NCI-H82 treated with DMSO at 0.1 percent for 48 hours (cell line): ENCODE data around the gene TRIM33.
A peak's percentile ranks its signal among the peaks of the same experiment; 100 is the strongest.

ENCODE experiments used
- DNase-seq: peaks from one replicate; lab custom pipeline; 2025; ENCODE audit not compliant: unreplicated experiment; lab: John Stamatoyannopoulos, UW

TRIM33 gene

DNA sequence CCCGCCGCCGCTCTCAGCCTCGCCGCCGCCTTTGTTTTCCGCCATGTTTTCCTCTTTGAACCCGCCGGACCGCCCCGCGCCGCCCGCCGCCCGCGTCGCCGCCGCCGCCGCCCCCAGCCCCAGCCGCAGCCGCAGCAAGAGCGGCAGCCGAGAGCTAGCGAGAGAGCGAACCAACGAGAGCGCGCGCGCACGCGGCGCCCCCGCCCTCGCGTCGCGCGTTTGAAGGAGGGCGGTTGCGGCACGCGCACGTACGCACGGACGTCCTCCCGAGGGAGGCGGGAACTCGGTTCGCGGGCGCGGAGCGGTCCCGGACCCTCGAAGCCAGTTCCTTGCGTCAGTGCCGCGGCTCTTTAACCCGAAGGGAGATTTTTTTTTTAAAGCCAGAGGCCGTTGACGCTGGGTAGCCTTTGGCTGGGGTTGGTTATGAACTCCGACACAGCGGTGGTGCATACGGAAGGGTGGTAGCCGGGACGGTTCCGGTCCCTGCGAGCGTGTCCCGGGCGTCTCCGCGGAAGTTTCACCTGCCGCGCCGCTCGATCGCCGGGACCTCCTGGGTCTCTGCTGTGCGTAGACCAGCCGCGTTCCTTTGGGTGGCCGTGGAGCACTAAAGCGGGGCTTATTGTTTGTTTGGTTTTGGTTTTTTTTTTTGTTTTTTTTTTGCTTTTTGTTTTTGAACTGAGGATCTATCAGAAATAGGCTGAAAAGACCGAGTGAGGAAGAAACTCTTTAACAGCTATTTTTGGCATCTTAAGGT lies at the start of gene TRIM33:
Gene TRIM33, minus strand, starts transcription at position 172 of the 754 bp plus-strand sequence. Its CDS starts 127 bp downstream, at position 45.
- DNase-seq, result peak; percentile 66

DNA sequence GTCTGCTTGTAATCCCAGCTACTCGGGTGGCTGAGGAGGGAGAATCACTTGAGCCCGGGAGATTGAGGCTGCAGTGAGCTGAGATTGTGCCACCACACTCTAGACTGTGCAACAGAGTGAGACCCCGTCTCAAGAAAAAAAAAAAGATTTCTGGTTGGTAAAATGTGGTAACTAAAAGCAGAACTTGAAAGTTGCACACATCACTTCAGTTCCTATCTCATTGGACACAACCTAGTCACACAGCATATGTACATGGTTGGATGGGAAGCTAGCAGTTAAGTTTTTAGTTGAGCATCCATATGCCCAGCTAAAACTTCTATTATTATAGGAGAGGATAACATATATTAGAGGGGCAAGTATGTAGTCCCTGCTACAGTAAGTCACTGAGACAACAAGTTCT lies 48.4 kb upstream of the TRIM33 start:
- DNase-seq, result no peak

DNA sequence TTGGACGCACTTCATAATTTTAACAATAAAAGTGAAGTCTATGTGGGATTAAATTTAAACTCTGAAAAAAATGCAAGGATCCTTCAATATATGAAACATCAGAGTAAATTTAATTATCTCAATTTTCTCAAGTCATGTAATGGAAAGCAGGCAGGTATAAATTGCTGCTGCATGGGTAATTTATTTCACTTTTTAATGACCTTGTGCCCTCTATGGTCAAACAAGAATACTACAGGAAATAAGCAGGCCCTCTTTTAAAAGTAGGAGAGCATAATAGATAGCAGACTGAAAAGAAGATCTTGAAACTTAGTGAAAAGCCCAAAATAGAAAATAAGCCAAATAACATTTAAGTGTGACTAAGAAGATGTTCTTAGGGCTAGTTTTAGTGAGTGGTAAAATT lies 47.5 kb upstream of the TRIM33 start:
- no peak for DNase-seq

DNA sequence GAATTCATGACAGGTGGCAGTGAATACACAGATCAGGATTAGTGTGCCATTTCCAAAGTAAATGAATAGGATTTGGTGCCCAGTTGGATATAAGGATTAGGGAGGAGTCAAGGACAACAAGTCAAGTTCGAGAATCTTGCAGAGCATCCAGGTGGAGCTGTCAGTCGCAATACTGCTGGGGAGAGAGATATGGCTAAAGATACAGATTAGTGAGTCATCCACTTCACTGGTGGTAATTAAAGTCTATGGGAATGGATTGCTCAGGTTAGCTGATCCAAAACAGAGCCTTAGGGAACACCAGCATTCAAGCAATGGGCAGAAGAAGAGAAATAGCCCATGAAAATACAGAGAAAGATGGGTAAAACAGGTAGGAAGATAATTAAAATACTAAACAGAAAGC lies 43.6 kb upstream of the TRIM33 start:
- peak; percentile 96 for DNase-seq

DNA sequence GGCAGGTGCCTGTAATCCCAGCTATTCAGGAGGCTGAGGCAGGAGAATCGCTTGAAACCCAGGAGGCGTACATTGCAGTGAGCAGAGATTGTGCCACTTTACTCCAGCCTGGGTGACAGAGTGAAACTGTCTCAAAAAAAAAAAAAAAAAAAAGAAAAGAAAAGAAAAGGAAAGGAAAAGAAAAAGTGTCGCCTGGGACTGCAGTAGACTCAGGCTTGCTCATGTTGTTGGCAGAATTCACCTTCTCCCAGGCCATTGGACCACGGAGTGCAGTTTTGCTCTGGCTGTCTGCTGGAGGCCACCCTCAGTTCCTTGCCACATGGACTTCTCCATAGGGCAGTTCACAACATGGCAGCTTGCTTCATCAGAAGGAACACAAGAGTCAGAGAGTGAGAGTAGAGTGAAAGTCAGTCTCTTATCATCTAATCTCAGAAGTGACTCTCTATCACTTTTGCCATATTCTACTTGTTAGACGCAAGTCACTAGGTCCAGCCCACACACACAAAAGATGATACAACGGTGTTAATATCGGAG lies 41.2 kb upstream of the TRIM33 start:
- DNase-seq, result no peak

DNA sequence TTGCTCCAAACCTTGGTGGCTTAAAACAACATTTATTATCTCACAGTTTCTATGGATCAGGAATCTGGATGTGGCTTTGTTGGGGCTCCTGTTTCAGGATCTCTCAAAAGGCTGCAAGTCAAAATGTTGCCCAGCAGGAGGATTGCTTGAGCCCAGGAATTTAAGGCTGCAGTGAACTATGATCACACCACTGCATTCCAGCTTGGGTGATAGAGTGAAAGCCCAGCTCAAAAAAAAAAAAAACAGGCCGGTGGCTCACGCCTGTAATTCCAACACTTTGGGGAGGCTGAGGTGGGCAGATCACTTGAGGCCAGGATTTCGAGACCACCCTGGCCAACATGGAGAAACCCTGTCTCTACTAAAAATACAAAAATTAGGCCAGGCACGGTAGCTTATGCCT lies 40.4 kb upstream of the TRIM33 start:
- DNase-seq, result no peak

DNA sequence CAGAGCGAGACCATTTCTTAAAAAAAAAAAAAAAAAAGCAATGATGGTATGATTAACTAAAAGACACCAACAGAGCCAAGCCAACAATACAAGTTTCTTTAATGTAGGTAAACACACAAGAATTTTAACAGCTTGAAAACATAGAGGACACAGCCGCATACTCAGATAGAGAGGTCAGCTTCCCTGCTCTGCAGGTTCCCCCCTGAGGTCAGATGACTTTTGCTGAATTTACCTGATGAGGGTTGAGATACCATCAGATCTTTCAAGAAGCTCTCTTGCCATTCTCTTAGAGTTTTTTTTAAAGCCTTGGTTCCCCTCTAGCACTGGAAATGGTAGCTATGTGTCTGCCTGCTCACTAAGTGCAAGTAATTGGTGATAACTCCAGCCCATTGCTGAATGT lies 39.3 kb upstream of the TRIM33 start:
- DNase-seq, result no peak

DNA sequence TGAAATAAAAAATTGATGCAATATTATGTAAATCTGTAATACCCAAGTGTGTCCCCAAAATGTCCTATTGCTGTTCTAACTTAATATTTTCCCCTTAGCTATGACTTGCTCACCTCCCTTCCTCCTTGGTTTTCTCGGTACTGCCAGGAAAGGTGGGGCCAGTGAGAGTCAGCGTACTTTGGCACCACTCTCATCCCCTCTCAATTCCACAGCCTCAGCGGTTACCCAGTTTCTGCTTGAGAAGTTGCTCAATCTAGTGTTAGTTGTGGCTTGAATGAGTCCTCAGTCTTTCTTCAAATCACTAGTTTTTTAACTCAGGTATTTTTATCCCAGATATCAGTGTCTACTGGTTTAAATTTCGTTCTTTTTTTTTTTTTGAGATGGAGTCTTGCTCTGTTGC lies 38.1 kb upstream of the TRIM33 start:
- DNase-seq, result no peak

DNA sequence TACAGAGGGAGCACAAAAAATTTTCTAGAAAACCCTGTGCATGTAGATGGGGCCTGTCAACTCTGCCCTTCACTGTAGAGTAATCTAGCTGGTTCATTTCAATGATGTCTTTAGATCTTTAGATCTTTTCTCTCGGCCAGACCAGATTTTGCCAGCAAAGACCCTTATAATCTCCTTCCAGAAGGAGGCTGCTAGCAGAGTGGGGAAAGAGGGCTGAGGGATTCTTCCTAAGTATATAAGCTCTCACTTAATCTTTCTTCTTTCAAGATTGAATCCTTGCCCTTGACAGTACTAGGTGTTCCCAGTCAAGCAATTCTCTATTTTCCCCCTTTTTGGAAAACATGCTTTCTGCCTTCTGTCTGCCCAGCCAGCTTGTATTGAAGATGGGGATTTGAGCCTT lies 36.1 kb upstream of the TRIM33 start:
- DNase-seq, result peak; percentile 66

DNA sequence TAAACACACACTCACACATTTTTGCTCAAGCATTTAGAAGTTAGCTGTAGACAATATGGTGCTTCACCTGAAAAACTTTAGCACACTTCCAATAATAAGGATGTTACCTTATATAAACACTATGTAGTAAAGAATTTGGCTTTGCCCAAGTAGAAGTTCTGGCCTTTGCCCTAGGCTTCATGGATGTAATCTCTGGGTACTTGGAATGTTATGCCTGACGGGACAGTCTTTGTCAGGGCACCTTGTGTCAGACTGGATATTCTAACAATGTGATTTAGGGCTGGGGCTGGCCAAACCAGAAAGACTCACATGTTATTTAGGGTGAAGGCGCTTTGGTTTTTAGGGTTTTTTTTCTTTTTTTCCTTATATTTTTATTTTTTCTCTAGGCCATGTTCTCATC lies 34.8 kb upstream of the TRIM33 start:
- DNase-seq, result no peak

DNA sequence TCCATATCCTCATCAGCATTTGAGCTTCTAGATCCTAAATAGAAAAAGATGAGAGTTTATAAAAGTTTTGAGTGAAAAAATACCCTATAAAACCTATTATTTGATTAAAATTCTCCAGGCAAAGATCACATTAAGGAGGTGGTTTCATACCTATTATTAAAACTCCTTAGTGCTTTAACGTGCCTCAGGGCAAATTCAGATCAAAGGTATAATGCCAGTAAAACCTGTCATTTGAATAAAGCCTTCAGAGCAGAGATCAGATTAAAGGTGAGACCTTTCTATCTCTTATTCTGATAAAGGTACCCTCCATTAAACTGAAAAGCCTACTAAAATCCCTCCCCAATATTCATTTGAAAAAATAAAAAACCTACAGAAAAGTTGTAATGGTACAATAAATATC lies 34.3 kb upstream of the TRIM33 start:
- no peak for DNase-seq

DNA sequence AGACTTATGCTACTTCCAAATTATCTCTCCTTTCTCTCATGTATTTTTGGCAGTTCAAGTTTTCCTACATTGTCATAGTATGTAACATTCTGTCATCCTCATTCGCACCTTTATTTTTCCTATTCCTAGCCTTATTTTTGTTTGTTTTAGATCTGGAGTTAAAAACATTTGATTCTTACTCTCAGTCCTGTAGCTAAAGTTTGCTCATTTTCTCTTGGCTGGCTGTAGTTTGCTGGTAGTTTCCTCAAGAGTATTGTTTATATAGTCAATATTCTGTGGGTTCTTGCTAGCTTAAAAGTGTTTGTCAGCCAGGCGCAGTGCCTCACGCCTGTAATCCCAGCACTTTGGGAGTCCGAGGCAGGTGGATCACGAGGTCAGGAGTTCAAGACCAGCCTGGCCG lies 29.8 kb upstream of the TRIM33 start:
- no peak for DNase-seq

DNA sequence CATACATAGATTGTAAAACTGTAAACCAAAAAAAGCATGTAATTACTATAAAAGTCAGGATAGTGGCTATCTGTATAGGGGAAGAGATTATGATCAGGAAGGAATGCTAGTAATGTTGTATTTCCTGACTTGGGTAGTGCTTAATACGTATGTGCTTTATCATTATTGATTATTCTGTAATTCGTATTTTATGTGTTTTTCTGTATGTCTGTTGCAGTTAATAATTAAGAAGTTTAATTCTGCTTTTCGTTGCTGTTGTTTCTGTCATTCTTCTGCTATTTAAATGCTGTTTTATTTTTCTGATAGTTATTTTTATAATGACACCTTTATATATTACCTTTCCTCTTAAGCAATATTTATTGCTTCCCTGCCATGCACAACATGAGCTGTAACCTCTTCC lies 29.3 kb upstream of the TRIM33 start:
- DNase-seq, result no peak

DNA sequence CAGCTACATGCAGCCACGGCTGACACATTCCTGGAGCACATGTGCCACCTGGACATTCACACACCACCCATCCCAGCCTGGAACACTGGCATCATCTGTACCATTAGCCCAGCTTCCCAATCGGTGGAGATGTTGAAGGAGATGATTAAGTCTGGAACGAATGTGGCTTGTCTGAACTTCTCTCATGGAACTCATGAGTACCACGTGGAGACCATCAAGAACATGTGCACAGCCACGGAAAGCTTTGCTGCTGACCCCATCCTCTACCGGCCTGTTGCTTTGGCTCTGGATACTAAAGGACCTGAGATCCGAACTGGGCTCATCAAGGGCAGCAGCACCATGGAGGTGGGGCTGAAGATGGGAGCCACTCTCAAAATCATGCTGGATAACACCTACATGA lies 25.0 kb upstream of the TRIM33 start:
- no peak for DNase-seq

DNA sequence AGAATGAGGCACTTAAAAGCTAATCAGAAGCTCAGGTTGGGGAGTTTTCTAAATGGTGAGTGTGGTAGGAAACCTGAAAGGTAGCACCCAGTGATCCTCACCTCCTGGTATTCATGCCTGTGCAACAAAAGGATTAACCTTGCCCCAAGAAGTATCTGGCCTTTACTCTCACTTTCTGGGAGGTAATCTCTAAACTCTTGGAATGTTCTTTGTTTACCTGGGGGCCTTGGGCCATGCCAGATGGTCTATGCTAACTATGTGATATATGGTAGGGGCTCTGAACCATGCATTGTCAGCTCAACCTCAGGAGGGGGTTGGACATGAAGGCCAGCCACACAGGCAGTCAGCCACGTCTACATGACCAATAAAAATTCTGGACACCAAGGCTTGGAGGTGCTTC lies 24.4 kb upstream of the TRIM33 start:
- no peak for DNase-seq

DNA sequence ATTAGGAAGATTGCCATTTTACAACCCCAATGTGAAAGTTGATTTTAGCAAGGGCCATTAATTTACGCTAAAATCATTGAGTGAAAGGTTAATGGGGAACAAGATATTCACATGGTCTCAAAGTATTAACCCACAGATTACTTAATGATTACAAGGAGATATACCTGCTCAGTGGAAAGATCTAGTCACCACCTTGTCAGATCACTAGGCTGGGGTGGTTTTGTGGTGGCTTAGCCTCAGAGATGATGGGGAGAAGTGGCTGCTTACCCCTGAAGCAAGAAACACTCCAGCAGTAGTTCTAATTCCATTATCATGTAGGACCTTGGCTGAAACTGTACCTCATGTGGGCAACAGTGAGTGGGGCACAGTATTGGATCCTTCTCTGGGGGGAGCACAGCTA lies 20.1 kb upstream of the TRIM33 start:
- no peak for DNase-seq

DNA sequence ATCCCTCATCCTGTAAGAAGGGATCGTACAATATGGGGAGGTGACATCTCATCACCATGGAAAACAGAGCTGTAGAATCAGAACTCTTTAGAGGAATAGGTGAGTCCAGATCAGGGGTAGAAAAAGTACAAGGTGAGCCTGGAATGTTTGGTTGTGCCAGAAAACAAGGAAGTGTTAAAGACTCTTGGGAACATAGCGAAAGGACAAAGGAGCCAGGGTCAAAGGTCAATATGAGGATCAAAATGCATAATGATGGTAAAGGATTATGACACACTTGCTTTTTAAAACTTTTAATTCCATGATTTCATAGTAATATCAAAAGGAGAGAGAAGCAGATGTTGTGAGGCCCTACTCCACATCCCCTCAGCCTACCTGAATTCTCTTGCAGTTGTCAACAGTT lies 19.2 kb upstream of the TRIM33 start:
- no peak for DNase-seq

DNA sequence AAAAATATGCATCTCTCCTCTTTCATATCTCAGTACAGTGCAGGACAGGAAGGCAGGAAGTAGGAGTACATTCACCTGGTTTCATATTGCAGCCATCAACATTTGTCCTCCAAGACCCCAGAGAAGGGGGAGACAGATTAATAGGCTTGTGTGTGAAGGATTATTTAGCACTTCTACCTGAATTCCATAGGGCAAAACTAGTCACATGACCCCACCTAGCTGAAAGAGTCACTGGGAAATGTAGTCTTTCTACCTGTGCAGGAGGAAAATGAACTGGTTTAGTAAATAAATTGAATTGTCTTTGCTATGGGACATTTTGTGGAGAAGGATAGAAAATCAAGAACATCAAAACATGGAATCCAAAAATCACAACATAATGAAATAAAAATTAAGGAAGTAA lies 13.9 kb upstream of the TRIM33 start:
- DNase-seq, result peak; percentile 90

DNA sequence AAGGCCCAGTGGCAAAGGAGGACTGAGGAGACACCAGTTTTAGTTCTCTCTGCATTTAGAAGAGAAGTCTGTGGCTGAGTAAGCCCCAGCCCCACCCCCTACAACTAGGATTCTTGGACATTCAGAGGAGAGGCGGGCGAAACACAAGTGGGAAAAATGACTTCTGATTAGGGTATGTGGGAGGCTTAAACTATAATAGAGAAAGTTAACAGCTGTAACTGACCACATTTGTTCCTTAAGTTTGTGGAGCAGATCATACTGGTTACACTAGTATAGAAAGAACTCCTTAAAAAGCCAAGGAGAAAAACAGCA lies 11.2 kb upstream of the TRIM33 start:
- DNase-seq, result no peak

DNA sequence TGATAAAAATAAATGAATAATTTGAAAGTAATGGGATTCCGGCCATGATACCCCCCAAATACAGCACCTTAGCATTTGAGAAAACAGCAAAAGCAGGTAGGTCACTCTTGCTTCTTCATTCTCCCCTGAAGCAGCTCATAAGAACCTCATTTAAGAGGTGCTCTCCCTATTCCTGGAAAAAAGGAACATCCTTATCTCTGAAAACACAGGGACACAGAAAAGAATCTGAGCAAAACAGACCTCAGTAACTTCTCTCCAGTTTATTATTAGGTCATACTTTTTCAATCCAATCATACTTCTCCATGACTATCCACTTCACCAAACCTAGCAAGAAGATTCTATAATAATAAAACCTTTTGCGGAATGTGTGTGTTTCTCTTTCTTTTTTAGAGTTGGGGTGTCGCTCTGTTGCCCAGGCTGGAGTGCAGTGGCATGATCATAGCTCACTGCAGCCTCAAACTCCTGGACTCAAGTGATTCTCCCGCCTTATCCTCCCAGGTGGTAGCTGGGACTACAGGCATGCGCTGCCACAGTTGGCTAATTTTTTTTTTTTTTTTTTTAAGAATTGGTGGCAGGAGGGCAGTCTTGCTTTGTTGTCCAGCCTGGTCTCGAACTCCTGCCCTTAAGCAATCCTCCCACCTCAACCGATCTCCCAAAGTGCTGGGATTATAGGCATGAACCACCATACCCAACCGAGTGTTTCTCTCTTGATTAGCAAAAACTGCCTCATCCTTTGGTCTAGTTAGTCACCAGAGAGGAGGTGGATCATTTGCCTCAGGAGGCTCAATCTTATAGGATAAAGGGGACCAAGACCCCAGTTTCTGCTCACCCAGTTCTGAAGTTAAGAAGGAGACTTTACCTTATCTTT lies 10.6 kb upstream of the TRIM33 start:
- no peak for DNase-seq

DNA sequence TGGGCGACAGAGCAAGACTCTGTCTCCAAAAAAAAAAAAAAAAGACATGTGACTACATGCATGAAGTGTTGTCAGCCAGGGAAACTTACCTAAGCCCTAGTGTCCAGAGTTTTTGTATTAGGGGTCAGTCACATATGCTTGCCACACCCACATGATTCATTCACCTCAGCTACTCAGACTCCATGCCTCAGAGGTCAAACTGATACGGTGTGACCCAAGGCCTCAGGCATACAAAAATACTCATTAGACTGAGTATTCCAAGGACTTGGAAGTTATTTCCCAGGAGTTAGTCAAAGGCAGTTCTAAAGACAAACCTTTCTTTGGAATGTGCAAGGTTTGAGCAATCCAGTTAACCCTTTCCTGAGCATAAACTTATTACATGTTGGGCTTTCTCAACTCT lies 6.3 kb upstream of the TRIM33 start:
- no peak for DNase-seq

DNA sequence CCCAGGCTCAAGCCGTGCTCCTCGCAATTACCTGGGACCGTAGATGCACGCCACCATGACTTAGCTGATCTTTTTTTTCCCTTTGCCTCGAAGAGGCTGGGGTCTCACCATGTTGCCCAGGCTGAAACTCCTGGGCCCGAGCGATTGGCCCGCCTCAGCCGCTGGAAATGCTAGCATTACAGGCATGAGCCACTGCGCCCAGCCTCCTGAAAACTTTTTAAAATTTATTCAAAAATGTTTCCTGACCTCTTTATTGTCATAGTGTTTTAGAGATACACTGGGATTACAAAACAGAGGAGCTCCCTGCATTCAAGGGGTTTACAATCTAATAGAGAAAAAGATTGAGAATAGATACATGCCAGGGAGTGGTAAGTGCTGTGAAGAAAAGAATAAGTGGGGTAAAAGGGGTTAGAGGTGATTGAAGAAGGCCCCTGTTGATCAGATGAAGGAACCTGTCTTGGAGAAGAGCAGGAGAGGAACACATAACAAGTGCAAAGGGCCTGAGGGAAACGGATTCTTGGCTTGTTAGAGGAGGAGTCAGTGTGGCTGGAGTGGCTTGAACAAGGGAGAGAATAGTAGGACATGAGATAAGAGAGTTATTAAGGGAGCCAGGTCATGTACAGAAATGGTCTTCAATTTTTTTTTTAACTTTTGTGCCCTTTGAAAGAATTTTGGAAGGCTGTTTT lies 1.7 kb upstream of the TRIM33 start:
- no peak for DNase-seq
